Activated naive CD4-positive, alpha-beta T cell (primary cell): Measurements from ENCODE around the gene CARS2.
"Not testable (repeated sequence)": the region's sequence is repeated elsewhere in the genome, so short reads cannot be mapped to it uniquely, and the experiment has no call there.

ENCODE experiments used
- DNase-seq, 4 experiments: peaks; one replicate each; lab custom pipeline; 2025; lab: John Stamatoyannopoulos, UW

The CARS2 gene

GRCh38 chr13:110706570-110707372 is 855 bp upstream of the CARS2 start:
- no peak for DNase-seq

- no peak for DNase-seq
These were observed 525 bp downstream of the CARS2 start for GRCh38 chr13:110705356-110705825.

- DNase-seq, result no peak
These were observed 3.1 kb downstream of the CARS2 start for GRCh38 chr13:110702591-110703526.

- DNase-seq, result no peak
These were observed 3.8 kb downstream of the CARS2 start for GRCh38 chr13:110702089-110702488.

GRCh38 chr13:110701061-110701460 is 4.9 kb downstream of the CARS2 start:
- not testable (repeated sequence) for DNase-seq

GRCh38 chr13:110700641-110701040 is 5.3 kb downstream of the CARS2 start:
- no peak for DNase-seq

GRCh38 chr13:110700186-110700585 is 5.7 kb downstream of the CARS2 start:
- DNase-seq, result no peak

- no peak for DNase-seq
These were observed 6.5 kb downstream of the CARS2 start for GRCh38 chr13:110699148-110700145.

- no peak for DNase-seq
These were observed 7.2 kb downstream of the CARS2 start for GRCh38 chr13:110698689-110699088.

GRCh38 chr13:110697842-110698241 is 8.1 kb downstream of the CARS2 start:
- DNase-seq, result no peak

- no peak for DNase-seq
These were observed 9.1 kb downstream of the CARS2 start for GRCh38 chr13:110696776-110697175.

- not testable (repeated sequence) for DNase-seq
These were observed 10.1 kb downstream of the CARS2 start for GRCh38 chr13:110695774-110696173.

- no peak for DNase-seq
These were observed 15.4 kb downstream of the CARS2 start for GRCh38 chr13:110690516-110690915.

GRCh38 chr13:110689711-110690110 is 16.2 kb downstream of the CARS2 start:
- no peak for DNase-seq

GRCh38 chr13:110689041-110689440 is 16.9 kb downstream of the CARS2 start:
- no peak for DNase-seq

GRCh38 chr13:110687736-110688135 is 18.2 kb downstream of the CARS2 start:
- no peak for DNase-seq

GRCh38 chr13:110685305-110686020 is 20.5 kb downstream of the CARS2 start:
- no peak for DNase-seq

- DNase-seq, result no peak
These were observed 21.4 kb downstream of the CARS2 start for GRCh38 chr13:110684388-110685056.

GRCh38 chr13:110683921-110684320 is 22.0 kb downstream of the CARS2 start:
- no peak for DNase-seq

- DNase-seq, result no peak
These were observed 22.6 kb downstream of the CARS2 start for GRCh38 chr13:110683203-110683883.
